GM18511 (cell line): Measurements from ENCODE around the gene IGFBP1.
"Not testable (repeated sequence)": the region's sequence is repeated elsewhere in the genome, so short reads cannot be mapped to it uniquely, and the experiment has no call there.

ENCODE experiments used
- ATAC-seq: cut with Tn5 transposase; IDR thresholded peaks from one replicate; pipeline ENCODE4 v1.9.1; 2021; ENCODE audit warnings: mild to moderate bottlenecking, moderate library complexity; ENCODE audit not compliant: unreplicated experiment

The IGFBP1 gene

DNA sequence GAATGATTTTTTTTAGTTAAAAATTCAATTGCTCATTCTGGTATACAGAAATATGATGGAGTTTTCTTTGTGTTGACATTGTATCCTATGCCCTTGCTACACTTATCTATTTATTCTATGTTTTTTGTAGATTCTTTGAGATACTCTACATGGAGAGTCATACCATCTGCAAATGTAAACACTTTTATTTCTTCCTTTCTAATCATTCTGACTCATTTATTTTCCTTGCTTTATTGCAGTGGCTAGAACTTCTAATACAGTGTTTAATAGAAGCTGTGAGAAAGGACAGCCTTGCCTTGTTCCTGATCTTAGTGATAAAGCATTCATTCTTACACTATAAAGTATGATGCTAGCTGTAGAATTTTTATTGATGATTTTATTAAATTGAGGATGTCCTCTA is 42.7 kb downstream of the IGFBP1 start:
- ATAC-seq: no peak

DNA sequence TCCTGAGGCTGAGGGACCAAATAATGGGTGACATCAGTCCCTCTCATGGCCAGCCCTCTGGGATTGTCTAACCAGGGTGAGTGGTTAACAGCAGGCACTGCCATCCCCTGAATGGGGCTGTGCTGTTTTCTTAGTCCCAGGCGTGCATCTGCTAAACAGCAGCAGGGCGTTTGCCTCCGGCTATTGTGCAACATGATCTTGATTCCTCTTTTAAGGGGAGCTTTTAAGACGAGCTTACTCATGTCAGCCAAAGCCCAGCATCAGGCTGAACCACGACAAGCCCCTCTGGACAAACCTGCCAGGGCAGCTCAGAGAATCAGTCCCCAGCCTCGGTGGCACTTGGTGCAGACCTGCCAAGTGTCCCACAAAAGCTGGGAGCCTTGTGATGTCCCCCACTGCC is 49.0 kb downstream of the IGFBP1 start:
- no peak for ATAC-seq

DNA sequence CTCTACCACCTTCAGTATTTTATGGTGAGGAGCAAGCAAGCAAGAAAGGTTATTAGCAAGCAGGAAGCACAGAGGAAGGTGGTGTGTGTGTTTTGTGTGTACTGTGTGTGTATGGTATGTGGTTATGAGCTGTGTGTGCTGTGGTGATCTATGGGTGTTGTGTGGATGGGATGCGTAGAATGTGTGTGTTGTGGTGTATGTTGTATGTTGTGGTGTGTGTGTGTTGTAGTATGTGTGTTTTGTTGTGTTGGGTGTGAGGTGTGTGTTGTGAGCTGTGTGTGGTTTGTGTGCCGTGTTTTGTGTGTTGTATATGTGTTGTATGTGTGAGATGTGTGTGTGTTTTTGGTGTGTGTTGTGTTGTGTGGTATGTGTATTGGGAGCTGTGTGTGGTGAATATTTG is 49.6 kb downstream of the IGFBP1 start:
- no peak for ATAC-seq

DNA sequence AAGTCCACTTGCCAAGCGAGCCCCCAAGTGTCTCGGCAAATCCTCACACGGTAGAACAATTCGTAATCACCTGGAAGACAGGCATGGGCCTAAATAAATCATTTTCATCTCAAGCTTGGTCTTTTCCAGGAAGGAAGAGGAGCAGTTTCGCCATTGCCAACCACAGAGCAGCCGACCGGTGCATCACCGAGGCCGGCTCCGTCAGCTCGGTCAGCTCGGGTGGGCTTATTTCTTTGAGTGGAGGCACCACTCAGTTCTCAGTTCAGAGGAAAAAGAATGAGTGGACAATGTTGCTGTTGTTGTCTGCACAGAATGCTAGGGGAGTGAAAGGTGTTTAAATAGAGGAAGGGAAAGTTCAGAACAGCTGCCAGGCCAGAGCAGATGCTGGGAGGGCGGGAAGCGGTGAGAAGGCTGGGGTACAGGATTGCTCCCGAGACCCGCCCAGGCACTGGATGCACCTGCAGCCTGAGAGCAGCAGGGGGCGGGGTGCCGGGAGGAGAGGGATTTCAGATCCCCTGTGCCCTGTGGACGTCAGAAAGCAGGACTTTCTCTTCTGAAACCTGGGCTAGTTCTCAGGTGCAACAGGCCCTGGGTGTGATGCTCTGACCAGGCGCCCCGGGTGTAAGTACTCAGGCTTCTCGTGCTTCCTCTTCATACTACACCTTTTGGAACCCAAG is 50.5 kb downstream of the IGFBP1 start:
- no peak for ATAC-seq

DNA sequence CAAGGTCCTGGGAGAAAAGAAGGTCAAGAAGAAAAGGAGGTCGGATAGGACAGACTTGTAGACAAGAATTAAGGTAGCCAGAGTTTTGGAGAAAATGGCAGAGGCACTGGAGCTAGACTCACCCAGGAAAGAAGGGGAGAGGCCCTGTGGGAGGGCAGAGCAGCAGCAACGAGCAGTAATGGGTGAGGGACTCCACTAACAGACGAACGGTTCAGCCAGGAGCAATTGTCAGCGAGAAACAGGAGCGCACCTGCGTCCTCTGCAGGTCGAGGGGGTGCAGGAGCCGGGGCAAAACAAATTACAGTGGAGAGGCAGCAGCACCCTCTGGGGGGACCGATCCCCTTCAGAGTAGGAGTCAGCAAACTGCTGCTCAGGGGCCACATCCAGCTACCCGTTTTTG is 51.3 kb downstream of the IGFBP1 start:
- ATAC-seq: no peak

DNA sequence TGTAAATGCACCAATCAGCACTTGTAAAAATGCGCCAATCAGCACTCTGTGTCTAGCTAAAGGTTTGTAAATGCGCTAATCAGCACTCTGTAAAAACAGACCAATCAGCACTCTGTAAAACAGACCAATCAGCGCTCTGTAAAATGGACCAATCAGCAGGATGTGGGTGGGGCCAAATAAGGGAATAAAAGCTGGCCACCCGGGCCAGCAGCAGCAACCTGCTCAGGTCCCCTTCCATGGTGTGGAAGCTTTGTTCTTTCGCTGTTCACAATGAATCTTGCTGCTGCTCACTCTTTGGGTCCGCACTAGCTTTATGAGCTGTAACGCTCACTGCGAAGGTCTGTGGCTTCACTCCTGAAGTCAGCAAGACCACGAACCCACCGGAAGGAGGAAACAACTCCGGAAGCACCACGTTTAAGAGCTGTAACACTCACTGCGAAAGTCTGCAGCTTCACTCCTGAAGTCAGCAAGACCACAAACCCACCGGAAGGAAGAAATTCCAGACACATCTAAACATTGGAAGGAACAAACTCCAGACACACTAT is 52.0 kb downstream of the IGFBP1 start:
- ATAC-seq: not testable (repeated sequence)

DNA sequence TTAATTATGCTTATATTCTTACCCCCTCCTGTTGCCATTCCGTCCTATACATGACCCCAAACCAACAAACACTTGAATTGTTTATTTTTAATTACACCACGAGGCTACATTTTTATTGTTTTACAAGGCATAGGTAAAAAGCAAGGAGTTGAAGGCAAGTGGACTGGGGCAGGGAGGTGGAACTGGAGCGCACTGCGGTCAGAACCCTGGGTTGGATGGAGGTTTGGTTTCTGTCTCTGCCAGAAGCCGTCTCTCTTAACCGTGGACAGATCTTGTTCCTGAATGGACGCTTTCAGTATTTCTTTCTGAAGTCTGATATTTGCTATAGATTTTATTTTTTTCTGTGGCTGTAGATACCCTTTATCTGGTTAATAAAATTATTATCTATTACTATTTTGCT is 52.7 kb downstream of the IGFBP1 start:
- ATAC-seq: no peak
